ENCODE results near the gene TCHP. TPM values are rescaled to one million over a fixed set of nuclear protein-coding genes. Genes with fewer than 3 reads are reported as not detected.

The TCHP gene
- total and polyA plus RNA-seq, 2 of the 13 experiments (the other 11 are each of a cell fraction or from before 2014, with no cell fraction given): 6.7 to 12.2 TPM

DNA sequence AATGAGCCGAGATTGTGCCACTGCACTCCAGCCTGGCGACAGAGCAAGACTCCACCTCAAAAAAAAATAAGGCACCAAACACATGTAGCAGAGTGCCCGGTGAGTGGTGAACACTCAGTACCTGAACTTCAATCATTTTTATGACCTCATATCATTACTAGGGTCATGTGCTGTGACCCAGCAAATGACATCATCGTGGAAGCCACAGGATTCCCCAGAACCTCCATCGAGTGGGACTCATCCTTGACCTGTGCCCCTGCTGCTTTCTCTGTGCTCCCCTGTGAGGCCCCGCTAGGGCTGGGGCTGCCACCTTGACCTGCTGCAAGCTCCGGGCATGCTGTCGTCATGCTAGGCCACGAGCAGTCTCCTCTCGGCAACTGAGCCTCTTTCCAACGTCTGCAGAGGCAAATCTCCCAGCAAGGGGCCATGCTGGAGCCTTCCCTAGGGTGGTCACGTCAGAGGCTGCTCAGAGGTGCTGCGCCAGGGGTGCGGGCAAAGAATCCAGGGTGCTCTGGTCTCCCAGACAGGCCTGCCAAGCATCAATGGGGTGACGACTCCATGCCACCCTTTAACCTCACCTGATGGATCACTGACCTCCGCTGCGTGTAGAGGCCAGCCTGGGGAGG is 38.3 kb upstream of the TCHP start (continued):
- TF ChIP-seq, protein P1, sequence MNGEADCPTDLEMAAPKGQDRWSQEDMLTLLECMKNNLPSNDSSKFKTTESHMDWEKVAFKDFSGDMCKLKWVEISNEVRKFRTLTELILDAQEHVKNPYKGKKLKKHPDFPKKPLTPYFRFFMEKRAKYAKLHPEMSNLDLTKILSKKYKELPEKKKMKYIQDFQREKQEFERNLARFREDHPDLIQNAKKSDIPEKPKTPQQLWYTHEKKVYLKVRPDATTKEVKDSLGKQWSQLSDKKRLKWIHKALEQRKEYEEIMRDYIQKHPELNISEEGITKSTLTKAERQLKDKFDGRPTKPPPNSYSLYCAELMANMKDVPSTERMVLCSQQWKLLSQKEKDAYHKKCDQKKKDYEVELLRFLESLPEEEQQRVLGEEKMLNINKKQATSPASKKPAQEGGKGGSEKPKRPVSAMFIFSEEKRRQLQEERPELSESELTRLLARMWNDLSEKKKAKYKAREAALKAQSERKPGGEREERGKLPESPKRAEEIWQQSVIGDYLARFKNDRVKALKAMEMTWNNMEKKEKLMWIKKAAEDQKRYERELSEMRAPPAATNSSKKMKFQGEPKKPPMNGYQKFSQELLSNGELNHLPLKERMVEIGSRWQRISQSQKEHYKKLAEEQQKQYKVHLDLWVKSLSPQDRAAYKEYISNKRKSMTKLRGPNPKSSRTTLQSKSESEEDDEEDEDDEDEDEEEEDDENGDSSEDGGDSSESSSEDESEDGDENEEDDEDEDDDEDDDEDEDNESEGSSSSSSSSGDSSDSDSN (CRISPR knock-in tag; IDR thresholded peaks at IDR 0.05): no peak
- TF ChIP-seq, protein P2, sequence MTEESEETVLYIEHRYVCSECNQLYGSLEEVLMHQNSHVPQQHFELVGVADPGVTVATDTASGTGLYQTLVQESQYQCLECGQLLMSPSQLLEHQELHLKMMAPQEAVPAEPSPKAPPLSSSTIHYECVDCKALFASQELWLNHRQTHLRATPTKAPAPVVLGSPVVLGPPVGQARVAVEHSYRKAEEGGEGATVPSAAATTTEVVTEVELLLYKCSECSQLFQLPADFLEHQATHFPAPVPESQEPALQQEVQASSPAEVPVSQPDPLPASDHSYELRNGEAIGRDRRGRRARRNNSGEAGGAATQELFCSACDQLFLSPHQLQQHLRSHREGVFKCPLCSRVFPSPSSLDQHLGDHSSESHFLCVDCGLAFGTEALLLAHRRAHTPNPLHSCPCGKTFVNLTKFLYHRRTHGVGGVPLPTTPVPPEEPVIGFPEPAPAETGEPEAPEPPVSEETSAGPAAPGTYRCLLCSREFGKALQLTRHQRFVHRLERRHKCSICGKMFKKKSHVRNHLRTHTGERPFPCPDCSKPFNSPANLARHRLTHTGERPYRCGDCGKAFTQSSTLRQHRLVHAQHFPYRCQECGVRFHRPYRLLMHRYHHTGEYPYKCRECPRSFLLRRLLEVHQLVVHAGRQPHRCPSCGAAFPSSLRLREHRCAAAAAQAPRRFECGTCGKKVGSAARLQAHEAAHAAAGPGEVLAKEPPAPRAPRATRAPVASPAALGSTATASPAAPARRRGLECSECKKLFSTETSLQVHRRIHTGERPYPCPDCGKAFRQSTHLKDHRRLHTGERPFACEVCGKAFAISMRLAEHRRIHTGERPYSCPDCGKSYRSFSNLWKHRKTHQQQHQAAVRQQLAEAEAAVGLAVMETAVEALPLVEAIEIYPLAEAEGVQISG (CRISPR knock-in tag; IDR thresholded peaks at IDR 0.05): peak; percentile 56; the same call in 1 of the 2 replicates
- TF ChIP-seq CEBPB (IDR thresholded peaks at IDR 0.05; ENCODE audit: borderline replicate concordance, low read depth, low read length): 0 out of 2 replicates have a peak, but pooled peaks have one; percentile 26
- TF ChIP-seq, protein P3, sequence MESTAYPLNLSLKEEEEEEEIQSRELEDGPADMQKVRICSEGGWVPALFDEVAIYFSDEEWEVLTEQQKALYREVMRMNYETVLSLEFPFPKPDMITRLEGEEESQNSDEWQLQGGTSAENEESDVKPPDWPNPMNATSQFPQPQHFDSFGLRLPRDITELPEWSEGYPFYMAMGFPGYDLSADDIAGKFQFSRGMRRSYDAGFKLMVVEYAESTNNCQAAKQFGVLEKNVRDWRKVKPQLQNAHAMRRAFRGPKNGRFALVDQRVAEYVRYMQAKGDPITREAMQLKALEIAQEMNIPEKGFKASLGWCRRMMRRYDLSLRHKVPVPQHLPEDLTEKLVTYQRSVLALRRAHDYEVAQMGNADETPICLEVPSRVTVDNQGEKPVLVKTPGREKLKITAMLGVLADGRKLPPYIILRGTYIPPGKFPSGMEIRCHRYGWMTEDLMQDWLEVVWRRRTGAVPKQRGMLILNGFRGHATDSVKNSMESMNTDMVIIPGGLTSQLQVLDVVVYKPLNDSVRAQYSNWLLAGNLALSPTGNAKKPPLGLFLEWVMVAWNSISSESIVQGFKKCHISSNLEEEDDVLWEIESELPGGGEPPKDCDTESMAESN (CRISPR knock-in tag; conservative IDR thresholded peaks at IDR 0.05): peak; percentile 62; the same call in 1 of the 2 replicates
- TF ChIP-seq, protein P4, sequence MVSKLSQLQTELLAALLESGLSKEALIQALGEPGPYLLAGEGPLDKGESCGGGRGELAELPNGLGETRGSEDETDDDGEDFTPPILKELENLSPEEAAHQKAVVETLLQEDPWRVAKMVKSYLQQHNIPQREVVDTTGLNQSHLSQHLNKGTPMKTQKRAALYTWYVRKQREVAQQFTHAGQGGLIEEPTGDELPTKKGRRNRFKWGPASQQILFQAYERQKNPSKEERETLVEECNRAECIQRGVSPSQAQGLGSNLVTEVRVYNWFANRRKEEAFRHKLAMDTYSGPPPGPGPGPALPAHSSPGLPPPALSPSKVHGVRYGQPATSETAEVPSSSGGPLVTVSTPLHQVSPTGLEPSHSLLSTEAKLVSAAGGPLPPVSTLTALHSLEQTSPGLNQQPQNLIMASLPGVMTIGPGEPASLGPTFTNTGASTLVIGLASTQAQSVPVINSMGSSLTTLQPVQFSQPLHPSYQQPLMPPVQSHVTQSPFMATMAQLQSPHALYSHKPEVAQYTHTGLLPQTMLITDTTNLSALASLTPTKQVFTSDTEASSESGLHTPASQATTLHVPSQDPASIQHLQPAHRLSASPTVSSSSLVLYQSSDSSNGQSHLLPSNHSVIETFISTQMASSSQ (IDR thresholded peaks at IDR 0.05; ENCODE audit: low read depth): no peak
- TF ChIP-seq, protein P4 (CRISPR knock-in tag; IDR thresholded peaks at IDR 0.05; ENCODE audit: borderline replicate concordance): 0 out of 2 replicates have a peak, but pooled peaks have one; percentile 30
- no peak for TF ChIP-seq SMARCE1 (IDR thresholded peaks at IDR 0.05; ENCODE audit: borderline replicate concordance)
- peak; percentile 45; the same call in 1 of the 2 replicates for TF ChIP-seq ZNF253 (CRISPR knock-in tag; IDR thresholded peaks at IDR 0.05; ENCODE audit: borderline replicate concordance)
- TF ChIP-seq PITX1 (CRISPR knock-in tag; IDR thresholded peaks at IDR 0.05): no peak
- TF ChIP-seq, protein P5, sequence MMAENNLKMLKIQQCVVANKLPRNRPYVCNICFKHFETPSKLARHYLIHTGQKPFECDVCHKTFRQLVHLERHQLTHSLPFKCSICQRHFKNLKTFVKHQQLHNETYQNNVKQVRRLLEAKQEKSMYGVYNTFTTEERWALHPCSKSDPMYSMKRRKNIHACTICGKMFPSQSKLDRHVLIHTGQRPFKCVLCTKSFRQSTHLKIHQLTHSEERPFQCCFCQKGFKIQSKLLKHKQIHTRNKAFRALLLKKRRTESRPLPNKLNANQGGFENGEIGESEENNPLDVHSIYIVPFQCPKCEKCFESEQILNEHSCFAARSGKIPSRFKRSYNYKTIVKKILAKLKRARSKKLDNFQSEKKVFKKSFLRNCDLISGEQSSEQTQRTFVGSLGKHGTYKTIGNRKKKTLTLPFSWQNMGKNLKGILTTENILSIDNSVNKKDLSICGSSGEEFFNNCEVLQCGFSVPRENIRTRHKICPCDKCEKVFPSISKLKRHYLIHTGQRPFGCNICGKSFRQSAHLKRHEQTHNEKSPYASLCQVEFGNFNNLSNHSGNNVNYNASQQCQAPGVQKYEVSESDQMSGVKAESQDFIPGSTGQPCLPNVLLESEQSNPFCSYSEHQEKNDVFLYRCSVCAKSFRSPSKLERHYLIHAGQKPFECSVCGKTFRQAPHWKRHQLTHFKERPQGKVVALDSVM (CRISPR knock-in tag; IDR thresholded peaks at IDR 0.05): peak; percentile 78; the same call in 1 of the 2 replicates
- TF ChIP-seq HIVEP1 (CRISPR knock-in tag; IDR thresholded peaks at IDR 0.05): peak; percentile 98
- TF ChIP-seq ZNF263 (CRISPR knock-in tag; IDR thresholded peaks at IDR 0.05): peak; percentile 81

Measured in HepG2 (cell line).